ENCODE data around the gene INTS14. TPM values are rescaled to one million over a fixed set of nuclear protein-coding genes. Genes with fewer than 3 reads are reported as not detected.
"Not testable (repeated sequence)": the region's sequence is repeated elsewhere in the genome, so short reads cannot be mapped to it uniquely, and the experiment has no call there.

INTS14 gene
- total RNA-seq, 4 donors from 2014 or later, result 52.4 to 99.4 (median 62.9) TPM

GRCh38 chr15:65556622-65557021 lies 54.3 kb downstream of the INTS14 start:
- H3K36me3 ChIP-seq, result peaks cover 7 to 8% of the 10 kb centered on the region in 2 donors
- no peak overlapping the region for H3K4me3 ChIP-seq (replicated peaks in 1 of 3)
- no peaks in the 10 kb centered on the region for H3K27me3 ChIP-seq
- no peaks in the 10 kb centered on the region for H3K4me1 ChIP-seq
- DNase-seq, result no peak
- no peak for TF ChIP-seq POLR2A (IDR thresholded peaks at IDR 0.05)
- no peak for TF ChIP-seq CTCF (IDR thresholded peaks at IDR 0.05)
- no peaks in the 10 kb centered on the region for H3K9me3 ChIP-seq
- 95% methylated on average over 7 of the region's 7 CpGs for WGBS, 2 donors
- no peak overlapping the region for H3K27ac ChIP-seq
- intact Hi-C loops (cut with DNase I), result no loop called here

GRCh38 chr15:65553691-65554090 lies 57.2 kb downstream of the INTS14 start:
- Histone ChIP-seq H3K27ac (no peak overlapping the region), H3K36me3 (peaks cover 5 to 8% of the 10 kb centered on the region in 2 donors), H3K27me3 (no peaks in the 10 kb centered on the region), H3K4me3 (replicated peaks in 1 of 3) (no peak overlapping the region), H3K9me3 (no peaks in the 10 kb centered on the region), H3K4me1 (peaks cover 6 to 7% of the 10 kb centered on the region in 2 donors)
- DNase-seq, result no peak
- TF ChIP-seq CTCF (IDR thresholded peaks at IDR 0.05), result no peak
- TF ChIP-seq POLR2A (IDR thresholded peaks at IDR 0.05), result no peak
- WGBS, 2 donors, result 96 to 97% methylated on average over 3 of the region's 3 CpGs
- intact Hi-C loops (cut with DNase I), result no loop called here

GRCh38 chr15:65552851-65553250 lies 58.1 kb downstream of the INTS14 start:
- intact Hi-C loops (cut with DNase I); DNase-seq; H3K4me3 ChIP-seq (replicated peaks in 1 of 3); H3K9me3 ChIP-seq; H3K27ac ChIP-seq; H3K36me3 ChIP-seq; H3K27me3 ChIP-seq: not testable (repeated sequence)
- 95 to 98% methylated on average over 5 of the region's 6 CpGs for WGBS, 2 donors
- peaks cover 6 to 10% of the 10 kb centered on the region in 2 donors for H3K4me1 ChIP-seq

- Histone ChIP-seq H3K27me3 (no peaks in the 10 kb centered on the region), H3K27ac (no peak overlapping the region), H3K4me3 (replicated peaks in 1 of 3) (no peak overlapping the region), H3K4me1 (peaks cover 6 to 13% of the 10 kb centered on the region in 2 donors), H3K36me3 (peaks cover 0 to 4% of the 10 kb centered on the region in 2 donors), H3K9me3 (no peaks in the 10 kb centered on the region)
- intact Hi-C loops (cut with DNase I), result no loop called here
- WGBS, 2 donors, result 82% methylated on average over 2 of the region's 2 CpGs
- DNase-seq, result no peak
- TF ChIP-seq CTCF (IDR thresholded peaks at IDR 0.05) (no peak), POLR2A (IDR thresholded peaks at IDR 0.05) (no peak)
These were observed 59.7 kb downstream of the INTS14 start for GRCh38 chr15:65551183-65551582.

- no peak for DNase-seq
- Histone ChIP-seq H3K36me3 (peaks cover 0 to 4% of the 10 kb centered on the region in 2 donors), H3K9me3 (no peaks in the 10 kb centered on the region), H3K27ac (no peak overlapping the region), H3K4me3 (replicated peaks in 1 of 3) (no peak overlapping the region), H3K27me3 (no peaks in the 10 kb centered on the region), H3K4me1 (peaks cover 6 to 13% of the 10 kb centered on the region in 2 donors)
- intact Hi-C loops (cut with DNase I), result no loop called here
- TF ChIP-seq POLR2A (IDR thresholded peaks at IDR 0.05), result no peak
- TF ChIP-seq CTCF (IDR thresholded peaks at IDR 0.05), result no peak
- 66 to 69% methylated on average over 3 of the region's 3 CpGs for WGBS, 2 donors
These were observed 60.2 kb downstream of the INTS14 start for GRCh38 chr15:65550681-65551098.

GRCh38 chr15:65549288-65549687 lies 61.6 kb downstream of the INTS14 start:
- 97 to 98% methylated on average over 9 of the region's 9 CpGs for WGBS, 2 donors

More at GRCh38 chr15:65549288-65549687, 61.6 kb downstream of the INTS14 start:
- H3K36me3 ChIP-seq; intact Hi-C loops (cut with DNase I); H3K27ac ChIP-seq; H3K27me3 ChIP-seq; DNase-seq; H3K4me3 ChIP-seq (replicated peaks in 1 of 3); H3K9me3 ChIP-seq: not testable (repeated sequence)
- H3K4me1 ChIP-seq, result peaks cover 6 to 13% of the 10 kb centered on the region in 2 donors

Data from thyroid gland (tissue), 4 donors.